IMR-90 (cell line): ENCODE data around the gene BRSK1. TPM values are rescaled to one million over a fixed set of nuclear protein-coding genes. Genes with fewer than 3 reads are reported as not detected.

Source experiments
- ATAC-seq: fragments of 200-7000 bp; cut with Tn5 transposase; 2 replicates; pipeline ENCODE4 v1.9.1; 2020; ENCODE audit warnings: low read depth, mild to moderate bottlenecking, moderate library complexity
- BruUV-seq: library from RNA; stranded (reverse); fragments of 400-500 nt; replicated peaks from 2 replicates; lab custom pipeline; 2021; lab: Mats Ljungman, UMichigan
- CTCF ChIA-PET: fragments of 300-600 bp; formaldehyde crosslinking; extraction: SDS; loops from one replicate; lab custom pipeline; 2021; ENCODE audit warnings: antibody characterized with exemption; lab: Yijun Ruan, JAX
- POLR2A ChIA-PET: fragments of 300-600 bp; sonication (Branson Sonifier 250); formaldehyde crosslinking; loops from one replicate; lab custom pipeline; 2022; ENCODE audit warnings: antibody characterized with exemption; ENCODE audit not compliant: unreplicated experiment; lab: Charles Lee
- DNase-seq: peaks from one replicate; pipeline ENCODE4 v3.0.0; 2013
- H2AFZ ChIP-seq: replicated peaks from 2 replicates; pipeline ENCODE3; 2013; ENCODE audit warnings: low read length, mild to moderate bottlenecking; ENCODE audit not compliant: poor library complexity
- H2AK5ac ChIP-seq: 2 replicates; pipeline ENCODE4 v1.6.1; 2013; ENCODE audit warnings: low read depth, low read length, inconsistent platforms
- H2AK9ac ChIP-seq: replicated peaks from 2 replicates; pipeline ENCODE3; 2013; ENCODE audit warnings: mild to moderate bottlenecking, low read depth, low read length, moderate library complexity; ENCODE audit not compliant: poor library complexity
- H2BK120ac ChIP-seq: 2 replicates; pipeline ENCODE4 v1.6.1; 2013; ENCODE audit warnings: low read depth, low read length, inconsistent platforms
- H2BK15ac ChIP-seq: 3 replicates; pipeline ENCODE4 v1.6.1; 2013; ENCODE audit warnings: low read depth, low read length, inconsistent platforms
- H2BK20ac ChIP-seq: 2 replicates; pipeline ENCODE4 v1.6.1; 2013; ENCODE audit warnings: low read depth, mild to moderate bottlenecking, inconsistent platforms, low read length, moderate library complexity
- H2BK5ac ChIP-seq: 2 replicates; pipeline ENCODE4 v1.6.1; 2013; ENCODE audit warnings: mild to moderate bottlenecking, low read depth, low read length, inconsistent platforms; ENCODE audit not compliant: poor library complexity, severe bottlenecking
- H3K14ac ChIP-seq: replicated peaks from 2 replicates; pipeline ENCODE4 v1.6.1; 2013; ENCODE audit warnings: low read depth, low read length, inconsistent platforms
- H3K18ac ChIP-seq: 2 replicates; pipeline ENCODE4 v1.6.1; 2013; ENCODE audit warnings: low read depth, low read length, control low read depth
- H3K23ac ChIP-seq: 2 replicates; pipeline ENCODE4 v1.6.1; 2013; ENCODE audit warnings: low read depth, low read length, inconsistent platforms
- H3K27ac ChIP-seq: 2 replicates; pipeline ENCODE4 v1.5.1; 2013; ENCODE audit warnings: mild to moderate bottlenecking, control low read depth, low read length; ENCODE audit not compliant: insufficient read depth
- H3K27me3 ChIP-seq: 2 replicates; pipeline ENCODE4 v1.6.1; 2013; ENCODE audit warnings: low read length; ENCODE audit not compliant: control insufficient read depth, insufficient read depth
- H3K36me3 ChIP-seq: 2 replicates; pipeline ENCODE4 v1.6.1; 2013; ENCODE audit warnings: low read length, mixed read lengths; ENCODE audit not compliant: control insufficient read depth, insufficient read depth
- H3K4ac ChIP-seq: 2 replicates; pipeline ENCODE4 v1.6.1; 2013; ENCODE audit warnings: low read depth, low read length, inconsistent platforms
- H3K4me1 ChIP-seq: 2 replicates; pipeline ENCODE4 v1.6.1; 2013; ENCODE audit warnings: low read length, mixed read lengths; ENCODE audit not compliant: control insufficient read depth, insufficient read depth
- H3K4me2 ChIP-seq: 2 replicates; pipeline ENCODE4 v1.6.1; 2013; ENCODE audit warnings: low read depth, mild to moderate bottlenecking, control low read depth, low read length, moderate library complexity
- H3K4me3 ChIP-seq: 2 replicates; pipeline ENCODE4 v1.5.1; 2013; ENCODE audit warnings: low read depth, mild to moderate bottlenecking, control low read depth, low read length, moderate library complexity; ENCODE audit not compliant: insufficient read depth
- H3K56ac ChIP-seq: 2 replicates; pipeline ENCODE4 v1.6.1; 2013; ENCODE audit warnings: low read length, inconsistent platforms; ENCODE audit not compliant: insufficient read depth; ENCODE audit errors: extremely low read depth
- H3K79me1 ChIP-seq, 2 experiments: 2 replicates each; pipeline ENCODE4 v1.6.1; 2013; ENCODE audit warnings: low read length in 2 of 2, inconsistent platforms in 1 of 2, low read depth in 1 of 2
- H3K9ac ChIP-seq: 2 replicates; pipeline ENCODE4 v1.6.1; 2013; ENCODE audit warnings: low read depth, low read length, control low read depth
- H3K9me1 ChIP-seq: 2 replicates; pipeline ENCODE4 v1.6.1; 2013; ENCODE audit warnings: low read length, inconsistent platforms; ENCODE audit not compliant: insufficient read depth
- H3K9me3 ChIP-seq: 2 replicates; pipeline ENCODE4 v1.6.1; 2013; ENCODE audit warnings: low read length; ENCODE audit not compliant: control insufficient read depth, insufficient read depth
- H4K20me1 ChIP-seq: 2 replicates; pipeline ENCODE4 v1.6.1; 2013; ENCODE audit warnings: low read length, inconsistent platforms; ENCODE audit not compliant: insufficient read depth
- H4K5ac ChIP-seq: 2 replicates; pipeline ENCODE4 v1.6.1; 2013; ENCODE audit warnings: mild to moderate bottlenecking, low read depth, low read length, control low read depth
- H4K8ac ChIP-seq, 2 experiments: 2 replicates each; pipeline ENCODE4 v1.6.1; 2013; ENCODE audit warnings: low read depth in 2 of 2, low read length in 2 of 2, control low read depth in 1 of 2, inconsistent platforms in 1 of 2
- H4K91ac ChIP-seq: 2 replicates; pipeline ENCODE4 v1.6.1; 2013; ENCODE audit warnings: low read depth, low read length, inconsistent platforms; ENCODE audit not compliant: insufficient read depth
- MAZ ChIP-seq: IDR thresholded peaks from 2 replicates; pipeline ENCODE4 v1.6.1; 2012; ENCODE audit warnings: low read depth, mild to moderate bottlenecking, low read length, improper control_type of control experiment, moderate library complexity, borderline replicate concordance
- RCOR1 ChIP-seq: IDR thresholded peaks from 2 replicates; pipeline ENCODE4 v1.6.1; 2012; ENCODE audit warnings: mild to moderate bottlenecking, low read length, improper control_type of control experiment; ENCODE audit not compliant: insufficient replicate concordance
- WGBS, 2 experiments: methylation state at CpG; one replicate each; pipeline versions ENCODE4 v1.1.5 to v1.1.7; 2013; ENCODE audit warnings: missing lambda C conversion rate in 2 of 2; ENCODE audit not compliant: insufficient read length in 1 of 2; ENCODE audit errors: extremely low coverage in 2 of 2; 5-methylcytosine and 5-hydroxymethylcytosine counted together
- dilution Hi-C: fragments of 300-500 bp; cut with HindIII; formaldehyde crosslinking; loops from one replicate; pipeline ENCODE4 v1.14.3; 2018; ENCODE audit warnings: low sequenced_read_pairs; ENCODE audit not compliant: unreplicated experiment
- in situ Hi-C: fragments of 300-500 bp; cut with MboI; formaldehyde crosslinking; loops from 3 replicates; pipeline ENCODE4 v1.14.3; 2019; ENCODE audit warnings: low sequenced_read_pairs, inconsistent platforms, mixed read lengths
- intact Hi-C: fragments of 100-400 bp; cut with micrococcal nuclease; formaldehyde crosslinking; loops from 2 replicates; pipeline ENCODE4 v1.10.0; 2022
- polyA plus RNA-seq, 3 experiments: library from polyadenylated mRNA; depleted of rRNA; stranded (reverse); fragments of >200 nt; gene quantifications; 2 replicates each; pipeline ENCODE4 v1.2.3, GENCODE V29; 2012; ENCODE audit warnings: low replicate concordance in 1 of 3
- total RNA-seq: library from RNA; depleted of rRNA; stranded (reverse); fragments of >200 nt; gene quantifications from 2 replicates; pipeline ENCODE4 v1.2.3, GENCODE V29; 2012

Gene BRSK1
- total and polyA plus RNA-seq, 2 of the 4 experiments (the other 2 are of a cell fraction): 2.5 to 22.3 TPM

DNA sequence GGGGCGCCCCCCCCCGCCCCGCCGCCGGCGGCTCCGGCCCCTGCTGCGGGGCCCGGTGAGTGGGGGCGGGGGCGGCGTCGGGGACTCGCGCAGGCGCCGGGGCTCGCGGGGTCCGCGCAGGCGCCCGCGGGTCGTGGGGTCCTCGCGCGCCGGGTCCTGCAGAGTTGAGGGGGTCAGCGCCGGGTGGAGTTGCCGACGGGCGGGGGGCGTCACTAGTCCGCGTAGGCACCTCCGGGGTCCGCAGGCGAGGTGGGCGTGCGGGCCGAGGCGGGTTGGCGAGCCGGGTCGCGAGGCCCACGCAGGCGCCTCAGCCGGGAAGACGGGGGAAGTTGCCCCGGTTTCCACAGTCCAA is 25.3 kb upstream of the BRSK1 start:
- TSS peak; percentile 87 for BruUV-seq

More for the DNA sequence above, 25.3 kb upstream of the BRSK1 start:
- Histone ChIP-seq H3K9me3 (no peaks in the 10 kb centered on the region), H3K36me3 (no peaks in the 10 kb centered on the region; the same call in 1 of the 2 replicates), H2AK9ac (peak overlapping the region; percentile 99), H2BK5ac (peak overlapping the region; percentile 87), H2AFZ (peak overlapping the region; percentile 99), H3K23ac (peak overlapping the region; percentile 98; the same call in 1 of the 2 replicates), H3K27me3 (no peaks in the 10 kb centered on the region), H3K9ac (peak overlapping the region; percentile 84), H4K91ac (peak overlapping the region; percentile 85; the same call in 1 of the 2 replicates), H3K14ac (peak overlapping the region; percentile 98), H3K18ac (no peak overlapping the region), H3K27ac (peak overlapping the region; percentile 88), H2AK5ac (0 out of 2 replicates have a peak overlapping the region, but pooled peaks have one; percentile 94), H3K9me1 (peaks cover 21% of the 10 kb centered on the region), H3K4ac (peak overlapping the region; percentile 98), H3K79me1 (peaks cover 0 to 50% of the 10 kb centered on the region in 2 experiments; a peak in 2 of 4 replicates), H3K56ac (peak overlapping the region; percentile 89), H4K5ac (peak overlapping the region; percentile 31; the same call in 1 of the 2 replicates), H4K8ac (peak overlapping the region; percentile 74 to 97), H2BK120ac (peak overlapping the region; percentile 82), H4K20me1 (peaks cover 48% of the 10 kb centered on the region), H3K4me2 (no peak overlapping the region), H3K4me1 (peaks cover 16% of the 10 kb centered on the region), H3K4me3 (peak overlapping the region; percentile 68), H2BK15ac (no peak overlapping the region), H2BK20ac (no peak overlapping the region; the same call in 1 of the 2 replicates)
- WGBS, 2 experiments: no CpG with 5 or more reads among the region's 53 CpGs
- in situ Hi-C loops: loop anchor here (5.0 kb wide), 1 partner anchor 36 kb away; no protein-coding TSS in a partner anchor
- CTCF ChIA-PET: no interaction called here
- TF ChIP-seq MAZ (no peak), RCOR1 (peak; percentile 1)
- POLR2A ChIA-PET: interaction anchor here (1.5 kb wide), 1 partner anchor 22 kb away, joined by 5 read pairs; the partner anchor contains the start of gene HSPBP1
- dilution Hi-C loops: no loop called here
- DNase-seq (no peak), ATAC-seq (peak; percentile 42)
- intact Hi-C loops: loop anchor here (2.0 kb wide), 1 partner anchor 160 kb away; no protein-coding TSS in a partner anchor
